HK-2 (cell line): Measurements from ENCODE around the gene PRSS57.
"Not testable (repeated sequence)": the region's sequence is repeated elsewhere in the genome, so short reads cannot be mapped to it uniquely, and the experiment has no call there.

Experiments
- DNase-seq: peaks from one replicate; pipeline ENCODE4 v3.0.0-alpha.2; 2018; ENCODE audit not compliant: unreplicated experiment

The PRSS57 gene

DNA sequence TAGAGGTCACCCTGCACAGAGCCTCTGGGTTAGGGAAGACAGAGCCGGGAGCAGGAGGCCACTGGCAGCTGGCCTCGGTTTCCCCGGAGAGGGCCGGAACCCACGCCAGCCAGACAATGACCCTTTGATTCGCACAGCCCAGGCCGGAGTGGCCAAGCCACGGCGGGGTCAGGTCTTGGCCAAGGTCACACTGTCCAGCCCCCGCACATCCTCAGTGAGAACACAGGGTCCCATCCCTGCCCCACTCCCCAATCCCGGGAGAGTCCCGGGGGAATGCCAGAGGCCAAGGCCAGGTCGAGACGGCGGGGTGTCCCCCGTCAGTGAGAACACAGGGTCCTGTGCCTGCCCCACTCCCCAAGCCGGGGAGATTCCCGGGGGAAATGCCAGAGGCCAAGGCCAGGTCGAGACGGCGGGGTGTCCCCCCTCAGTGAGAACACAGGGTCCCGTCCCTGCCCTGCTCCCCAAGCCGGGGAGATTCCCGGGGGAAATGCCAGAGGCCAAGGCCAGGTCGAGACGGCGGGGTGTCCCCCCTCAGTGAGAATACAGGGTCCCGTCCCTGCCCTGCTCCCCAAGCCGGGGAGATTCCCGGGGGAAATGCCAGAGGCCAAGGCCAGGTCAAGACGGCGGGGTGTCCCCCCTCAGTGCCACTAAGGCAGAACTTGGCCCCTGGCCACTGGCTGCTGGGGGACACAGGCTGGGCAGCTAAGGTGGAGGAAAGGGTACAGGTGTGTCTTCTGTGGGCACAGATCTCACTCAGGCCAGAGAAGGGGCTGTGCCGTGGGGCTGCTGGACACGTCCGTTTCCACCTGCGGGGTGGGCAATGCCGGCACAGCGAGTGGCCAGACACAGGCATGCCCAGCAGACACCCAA, 20.7 kb downstream of the PRSS57 start:
- no peak for DNase-seq

DNA sequence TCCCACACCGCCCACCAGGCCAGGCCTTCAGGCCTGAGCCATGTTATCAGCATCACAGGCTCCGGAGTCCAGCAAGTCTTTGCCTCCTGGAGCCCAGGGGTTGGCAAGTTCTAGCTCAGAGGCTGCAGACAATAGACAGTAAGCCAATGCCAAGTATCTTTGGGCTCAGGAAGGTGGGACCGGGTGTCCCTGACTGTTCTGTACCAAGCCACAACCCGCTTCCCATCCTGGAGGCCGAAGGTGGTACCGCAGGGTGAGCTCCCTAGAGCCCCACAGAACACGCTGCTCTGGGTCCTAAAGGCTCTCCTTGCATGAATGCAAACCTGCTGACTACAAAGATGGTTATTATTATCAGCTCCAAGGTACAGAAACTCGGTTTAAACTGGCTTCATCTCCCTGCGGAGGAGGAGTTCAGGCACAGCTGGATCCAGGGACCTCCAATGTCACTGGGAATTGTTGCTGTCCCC, 24.6 kb downstream of the PRSS57 start:
- DNase-seq = no peak

DNA sequence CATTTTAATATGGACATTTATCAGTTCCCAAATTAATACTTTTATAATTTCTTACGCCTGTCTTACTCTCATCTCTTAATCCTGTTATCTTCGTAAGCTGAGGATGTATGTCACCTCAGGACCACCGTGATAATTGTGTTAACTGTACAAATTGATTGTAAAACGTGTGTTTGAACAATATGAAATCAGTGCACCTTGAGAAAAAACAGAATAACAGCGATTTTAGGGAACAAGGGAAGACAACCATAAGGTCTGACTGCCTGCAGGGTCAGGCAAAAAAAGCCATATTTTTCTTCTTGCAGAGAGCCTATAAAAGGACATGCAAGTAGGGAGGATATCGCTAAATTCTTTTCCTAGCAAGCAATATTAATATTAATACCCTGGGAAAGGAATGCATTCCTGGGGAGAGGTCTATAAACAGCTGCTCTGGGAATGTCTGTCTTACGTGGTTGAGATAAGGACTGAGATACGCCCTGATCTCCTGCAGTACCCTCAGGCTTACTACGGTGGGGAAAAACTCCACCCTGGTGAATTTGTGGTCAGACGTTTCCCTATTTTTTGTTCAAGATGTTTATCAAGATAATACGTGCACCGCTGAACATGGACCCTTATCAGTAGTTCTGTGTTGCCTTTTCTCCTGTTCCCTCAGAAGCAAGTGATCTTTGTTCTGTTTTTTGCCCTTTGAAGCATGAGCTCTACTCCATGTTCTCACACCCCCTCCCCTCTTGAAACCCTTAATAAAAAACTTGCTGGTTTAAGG, 26.4 kb downstream of the PRSS57 start:
- DNase-seq = not testable (repeated sequence)

DNA sequence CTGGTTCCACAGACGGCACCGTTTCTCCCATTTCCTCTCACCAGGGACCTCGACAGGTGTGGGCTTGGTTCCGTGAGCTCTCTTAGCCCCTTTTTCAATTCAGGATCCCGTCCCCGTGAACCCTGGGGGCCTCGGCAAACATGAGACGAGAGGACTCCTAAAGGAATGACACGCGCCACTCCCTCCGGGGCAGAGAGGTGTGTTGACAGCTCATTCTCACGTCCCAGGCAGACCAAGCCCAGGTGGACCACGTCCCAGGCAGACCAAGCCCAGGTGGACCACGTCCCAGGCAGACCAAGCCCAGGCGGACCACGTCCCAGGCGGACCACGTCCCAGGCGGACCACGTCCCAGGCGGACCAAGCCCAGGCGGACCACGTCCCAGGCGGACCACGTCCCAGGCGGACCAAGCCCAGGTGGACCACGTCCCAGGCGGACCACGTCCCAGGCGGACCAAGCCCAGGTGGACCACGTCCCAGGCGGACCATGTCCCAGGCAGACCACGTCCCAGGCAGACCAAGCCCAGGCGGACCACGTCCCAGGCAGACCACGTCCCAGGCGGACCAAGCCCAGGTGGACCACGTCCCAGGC, 28.2 kb downstream of the PRSS57 start:
- DNase-seq = not testable (repeated sequence)

DNA sequence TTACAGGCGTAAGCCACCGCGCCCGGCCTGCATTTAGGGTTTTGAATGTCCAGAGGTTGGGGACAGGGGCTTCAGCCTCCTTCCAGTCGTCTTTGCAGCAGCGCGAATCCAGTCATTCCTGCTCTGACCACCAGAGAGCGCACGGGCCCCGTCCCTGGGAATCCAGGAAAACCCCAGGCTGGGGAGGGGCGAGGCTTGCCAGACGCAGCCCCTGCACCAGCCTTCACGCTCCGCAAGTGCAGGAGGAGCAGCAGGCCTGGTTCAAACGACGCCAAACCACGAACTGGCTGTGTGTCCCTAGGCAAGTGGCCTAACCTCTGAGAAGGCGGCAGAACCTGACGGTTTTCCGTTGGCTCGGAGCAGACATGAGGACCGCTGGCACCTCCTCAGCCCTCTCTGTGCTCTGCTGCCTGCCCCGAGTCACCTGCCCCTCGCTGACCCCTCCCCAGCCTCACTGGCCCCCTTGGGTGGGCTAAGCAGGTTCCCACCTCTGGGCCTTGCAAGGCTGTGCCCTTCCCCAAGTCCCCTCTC, 30.3 kb downstream of the PRSS57 start:
- peak; percentile 81 for DNase-seq

DNA sequence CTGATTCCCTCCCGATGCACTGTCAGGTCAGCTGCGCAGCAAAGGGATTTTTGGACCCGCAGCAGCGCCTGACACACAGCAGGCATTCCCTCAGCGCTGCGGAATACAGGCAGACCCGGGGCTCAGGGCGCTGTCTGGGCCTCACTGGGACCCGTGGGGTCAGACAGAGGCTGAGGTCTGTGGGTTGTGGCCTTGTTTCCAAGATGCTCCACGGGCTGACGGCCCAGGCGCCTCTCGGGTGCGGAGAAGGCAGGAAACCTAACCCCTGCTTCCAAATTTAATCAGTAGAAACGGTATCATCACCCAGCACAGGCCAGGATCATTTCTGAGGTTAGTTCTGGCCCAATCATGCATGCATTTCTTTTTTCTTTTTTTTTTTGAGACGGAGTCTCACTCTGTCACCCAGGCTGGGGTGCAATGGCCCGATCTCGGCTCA, 31.6 kb downstream of the PRSS57 start:
- DNase-seq = no peak

DNA sequence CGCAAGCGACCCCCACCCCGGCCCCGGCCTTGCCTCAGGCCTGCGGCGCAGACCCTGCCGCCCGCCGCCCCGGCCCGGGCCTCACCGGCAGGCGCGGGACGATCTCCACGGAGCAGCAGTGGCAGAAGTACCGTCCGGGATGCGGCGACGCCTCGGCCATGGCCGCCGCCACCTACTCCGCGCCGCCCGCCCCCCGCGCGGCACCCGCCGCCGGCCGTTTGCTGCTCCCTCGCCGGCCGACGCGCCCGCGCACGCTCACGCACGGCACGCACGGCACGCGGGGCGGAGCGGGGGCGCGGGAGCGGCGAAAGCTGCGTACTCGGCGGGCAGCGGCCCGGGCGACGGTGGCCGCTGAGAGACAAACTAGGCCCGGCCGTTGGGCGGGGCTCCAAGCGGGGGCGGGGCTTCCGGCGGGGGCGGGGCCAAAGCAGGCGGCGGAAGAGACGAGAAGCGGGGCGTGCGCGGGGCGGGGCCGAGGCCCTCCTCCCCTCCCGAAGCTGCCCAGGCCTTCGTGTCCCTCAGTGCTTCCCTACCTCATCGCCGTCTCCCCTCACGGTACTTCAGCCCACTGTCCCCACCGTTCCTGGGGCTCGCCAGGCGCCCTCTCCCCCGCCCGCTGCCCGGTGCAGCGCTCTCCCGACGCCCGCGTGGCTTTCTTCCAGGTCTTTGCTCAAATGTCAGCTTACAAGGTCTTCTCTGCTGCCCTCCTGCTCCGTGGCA, 32.1 kb downstream of the PRSS57 start, which contains the start of gene RNF126:
Gene RNF126 (minus strand): TSS at position 253 of the 720 bp plus-strand sequence. CDS start 93 bp downstream, at position 160.
- peak; percentile 97 for DNase-seq

DNA sequence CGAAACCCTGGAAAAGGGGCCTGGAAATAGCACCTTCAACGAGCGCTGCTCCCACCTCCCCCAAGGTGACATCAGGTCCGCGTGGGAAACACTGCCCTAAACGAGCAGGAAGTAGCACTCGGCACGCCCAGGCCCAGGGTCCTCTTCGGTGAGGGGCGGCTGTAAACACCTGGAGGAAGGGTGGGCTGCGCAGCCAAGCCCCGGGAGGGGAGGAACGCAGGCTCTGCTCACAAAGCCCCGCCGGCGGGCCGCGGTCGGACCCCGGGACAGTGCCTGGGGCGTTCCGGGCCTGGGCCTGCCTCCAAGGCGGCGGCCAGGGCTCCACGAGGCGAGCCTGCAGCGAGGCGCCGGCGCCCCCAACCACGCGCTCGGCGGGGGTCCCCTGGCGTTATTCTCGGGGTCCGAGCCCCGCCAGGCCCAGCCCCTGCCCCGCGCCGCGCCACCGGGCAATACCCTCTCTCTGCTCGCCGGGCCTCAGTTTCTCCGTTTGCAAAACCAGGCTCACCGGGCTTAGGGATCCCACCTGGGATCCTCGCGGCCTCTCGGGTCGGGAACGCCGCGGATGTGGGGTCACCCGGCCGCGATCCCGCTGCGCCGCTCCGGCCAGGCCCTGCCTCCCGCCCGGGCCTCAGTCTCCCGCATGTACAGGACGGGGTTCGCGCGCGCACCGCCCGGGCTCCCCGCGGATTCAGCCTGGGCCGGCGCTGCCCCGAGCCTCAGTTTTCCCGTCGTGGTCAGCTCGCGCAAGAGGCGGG, 32.9 kb downstream of the PRSS57 start:
- DNase-seq = peak; percentile 61

DNA sequence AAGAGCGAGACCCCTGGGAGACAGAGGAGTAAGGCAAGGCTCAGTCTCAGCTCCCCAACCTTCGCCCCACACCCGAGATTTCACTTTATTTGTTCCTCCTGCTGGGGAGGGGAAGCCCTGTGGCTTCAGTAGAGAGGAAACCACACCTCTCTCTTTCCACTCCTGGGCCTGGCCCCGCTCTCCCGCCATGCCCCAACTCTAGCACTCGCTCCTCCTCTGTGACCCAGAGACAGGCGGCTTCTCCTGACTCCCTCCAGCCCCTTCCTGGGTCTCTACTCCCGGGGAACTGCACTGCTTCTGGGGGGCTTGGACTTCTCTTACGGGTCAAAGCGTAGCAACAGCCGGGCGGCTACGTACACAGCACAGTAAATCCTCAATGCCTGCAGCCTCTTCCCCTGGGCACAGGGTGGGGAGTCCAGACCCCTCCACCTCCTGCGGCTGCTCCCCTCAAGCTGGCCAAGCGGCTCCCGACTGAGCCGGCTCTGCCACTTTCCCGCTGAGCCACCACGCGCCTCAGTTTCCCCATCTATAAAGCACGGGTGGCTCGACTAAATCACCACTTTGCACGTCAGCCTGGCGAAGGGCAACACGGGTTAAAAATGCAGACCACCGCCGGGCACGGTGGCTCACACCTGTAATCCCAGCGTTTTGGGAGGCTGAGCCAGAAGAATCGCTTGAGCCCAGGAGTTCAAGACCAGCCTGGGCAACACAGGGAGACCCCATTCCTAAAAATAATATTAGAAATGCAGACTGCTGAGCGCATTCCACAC, 33.6 kb downstream of the PRSS57 start:
- no peak for DNase-seq

DNA sequence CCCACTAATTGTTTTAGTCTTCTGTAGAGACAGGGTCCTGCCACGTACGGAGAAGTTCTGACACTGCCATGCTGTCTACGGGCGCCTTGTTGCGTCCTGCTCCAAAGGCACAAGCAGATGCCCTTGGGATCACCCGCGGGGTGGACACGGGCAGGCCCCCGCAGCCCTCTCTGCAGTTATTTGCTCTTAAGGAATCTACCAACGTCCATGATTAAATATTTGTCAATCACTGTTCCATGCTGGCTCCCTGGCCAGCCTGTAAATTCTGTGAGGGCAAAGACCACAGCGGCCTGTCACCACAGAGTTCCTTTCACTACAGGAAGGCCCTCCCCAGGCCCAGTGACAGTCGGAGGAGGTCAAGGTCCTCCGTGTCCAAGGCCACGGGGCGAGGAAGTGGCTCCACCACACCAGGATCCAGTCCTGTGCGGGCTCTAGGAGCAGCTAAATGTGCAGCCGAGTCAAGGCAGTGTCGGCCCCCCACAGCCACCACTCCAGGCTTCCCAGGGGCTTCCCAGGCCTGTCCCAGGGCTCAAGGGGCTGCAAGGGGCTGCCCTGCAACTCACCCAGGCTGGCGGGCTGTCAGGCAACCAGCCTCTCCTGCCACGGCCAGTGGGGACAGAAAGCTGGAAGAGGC, 34.3 kb downstream of the PRSS57 start:
- no peak for DNase-seq

DNA sequence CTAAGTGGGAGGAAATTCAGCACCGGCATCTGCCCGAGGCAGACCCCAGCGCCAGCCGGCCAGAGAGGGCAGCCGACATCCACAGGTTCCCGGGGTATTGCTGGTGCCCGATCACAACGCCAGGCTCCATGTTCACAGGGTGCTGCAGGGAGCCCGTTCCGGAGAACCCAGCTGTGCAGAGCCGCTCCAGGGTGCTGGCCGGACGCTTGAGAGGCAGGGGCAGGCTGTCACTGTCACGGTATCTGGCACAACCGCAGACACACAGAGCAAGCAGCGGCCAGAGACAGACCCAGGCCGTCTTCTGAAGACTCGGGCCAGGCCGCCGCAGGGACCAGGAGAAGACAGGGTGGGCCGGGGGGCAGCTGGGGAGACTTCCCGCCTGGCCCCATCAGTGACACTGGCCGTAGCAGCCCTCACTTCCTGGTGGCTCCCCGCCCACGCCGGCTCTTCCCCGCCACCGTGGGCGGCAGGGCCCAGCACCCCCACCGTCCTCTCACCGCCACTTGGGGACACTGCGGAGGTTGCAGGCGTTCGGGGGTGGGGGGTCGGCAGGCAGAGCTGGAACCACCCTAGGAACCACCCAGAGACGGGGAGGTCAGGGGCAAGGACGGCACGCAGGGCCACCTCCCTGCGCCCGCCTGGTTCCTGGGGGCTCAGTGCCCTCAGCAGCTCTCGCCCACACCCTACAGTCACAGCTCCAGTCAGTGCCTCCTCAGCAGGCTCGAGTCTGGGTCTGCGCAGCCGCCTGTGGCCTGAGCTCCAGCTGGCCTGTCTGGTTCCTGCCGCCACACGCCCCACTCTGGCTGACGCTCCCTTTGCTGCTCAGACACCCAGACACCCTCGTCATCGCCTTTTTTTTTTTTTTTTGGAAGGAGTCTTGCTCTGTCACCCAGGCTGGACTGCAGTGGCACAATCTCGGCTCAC, 36.1 kb downstream of the PRSS57 start:
- DNase-seq = no peak

DNA sequence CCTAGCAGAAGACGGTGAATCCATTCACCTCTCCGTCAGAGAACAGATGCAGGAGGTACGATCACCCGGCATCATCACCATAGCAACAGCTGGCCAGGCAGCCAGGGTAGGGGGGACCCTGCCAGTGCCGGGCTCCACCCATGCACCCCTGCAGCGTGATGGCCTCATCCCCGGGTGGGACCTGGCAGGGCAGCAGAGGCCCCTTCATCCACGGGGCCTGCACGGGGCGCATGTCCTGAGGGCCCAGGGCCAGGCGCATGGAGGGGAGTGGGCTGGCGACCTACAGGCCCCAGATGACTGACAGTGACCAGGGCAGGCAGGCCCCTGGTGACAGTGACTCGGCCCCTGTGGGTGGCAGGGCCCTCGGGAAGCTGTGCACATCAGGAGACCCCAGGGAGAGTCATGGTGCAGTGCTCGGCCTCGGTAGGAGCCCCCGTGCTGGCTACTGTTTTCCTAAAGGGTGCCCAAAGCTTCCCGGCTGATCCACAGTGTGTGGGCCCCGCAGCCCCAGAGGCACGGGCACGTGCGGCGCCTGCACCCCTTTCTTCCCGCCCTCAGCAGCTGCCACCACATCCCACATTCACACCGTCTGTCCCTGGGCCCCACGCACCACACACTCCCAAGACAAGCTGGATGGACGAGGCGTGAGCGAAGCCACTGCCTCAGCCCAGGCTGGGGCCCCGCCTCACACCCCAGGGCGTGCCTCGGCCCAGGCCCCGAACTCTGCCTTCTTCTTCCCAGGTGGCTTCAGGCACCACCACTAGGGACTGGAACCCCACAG, 37.0 kb downstream of the PRSS57 start:
- no peak for DNase-seq

DNA sequence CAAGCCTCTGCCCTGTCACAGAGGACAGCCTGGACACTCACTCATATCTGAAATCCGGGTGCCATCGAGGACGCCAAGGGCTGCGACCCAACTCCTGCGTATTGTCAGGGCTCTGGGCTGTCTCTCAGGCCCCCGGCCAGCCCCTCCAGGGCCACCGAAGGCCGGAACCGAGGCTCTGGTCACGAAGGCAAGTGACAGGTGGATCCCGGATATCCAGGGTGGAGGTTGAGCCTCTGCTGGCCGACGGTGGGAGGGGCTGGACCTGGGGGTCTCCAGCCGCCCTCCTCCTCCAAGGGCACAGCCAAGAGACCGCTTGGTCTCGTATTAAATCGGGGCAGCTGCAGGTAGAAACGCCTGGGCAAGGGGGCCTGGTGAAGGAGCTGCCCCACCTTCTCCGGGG, 37.6 kb downstream of the PRSS57 start:
- no peak for DNase-seq

DNA sequence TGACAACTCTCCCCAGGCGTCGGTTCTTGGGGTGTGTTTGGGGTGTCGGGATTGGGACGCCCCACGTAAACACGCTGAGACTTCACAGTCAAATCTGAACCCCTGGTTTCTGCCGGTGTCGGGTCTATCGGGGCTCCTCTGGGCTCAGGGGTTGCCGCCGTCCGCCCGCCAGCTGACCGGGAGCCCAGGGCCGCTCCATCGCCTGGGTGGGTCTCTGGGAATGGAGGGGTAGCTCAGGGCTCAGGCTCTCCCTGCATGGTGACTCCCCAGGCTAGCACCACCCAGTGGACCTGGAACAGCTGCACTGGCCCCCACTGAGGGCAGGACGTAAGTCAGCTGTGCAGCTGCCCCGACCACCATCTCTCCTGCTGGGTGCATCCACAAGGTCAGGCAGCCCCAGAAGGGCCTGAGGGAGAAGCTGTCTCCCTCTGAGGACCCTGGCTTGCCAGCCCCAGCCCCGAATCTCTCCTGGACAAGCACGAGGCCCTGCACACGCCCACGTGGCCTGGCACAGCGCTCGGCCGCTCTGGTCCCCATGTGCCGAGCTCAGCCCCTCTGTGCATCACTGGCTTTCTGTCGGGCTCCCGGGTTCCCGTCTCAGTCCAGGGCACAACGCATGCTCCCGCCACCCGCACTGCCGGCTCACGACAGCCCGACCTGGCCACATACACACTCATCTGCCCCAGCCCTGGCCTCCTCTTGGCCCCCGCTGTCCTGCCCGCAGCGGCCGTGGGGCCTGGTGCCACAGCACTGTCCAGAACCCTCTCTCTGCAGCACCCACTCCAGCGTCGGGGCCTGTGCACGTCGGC, 38.3 kb downstream of the PRSS57 start:
- no peak for DNase-seq

DNA sequence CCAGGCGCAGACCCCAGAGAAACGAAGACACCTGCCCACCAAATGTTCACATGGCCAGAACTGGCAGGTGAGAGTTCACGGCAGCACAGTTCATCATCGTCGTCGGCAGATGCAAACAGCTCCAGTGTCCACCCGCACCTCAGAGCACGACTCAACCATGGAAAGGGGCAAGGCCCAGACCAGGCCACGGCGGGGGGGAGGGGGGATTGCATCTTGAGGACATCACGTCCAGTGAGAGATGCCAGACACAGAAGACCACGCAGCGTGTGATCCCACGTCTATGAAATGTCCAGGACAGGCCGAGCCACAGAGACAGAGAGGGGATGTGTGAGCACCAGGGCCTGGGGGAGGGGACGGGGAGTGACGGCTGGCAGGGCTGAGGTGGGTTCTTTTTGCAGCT, 39.6 kb downstream of the PRSS57 start:
- DNase-seq = no peak

DNA sequence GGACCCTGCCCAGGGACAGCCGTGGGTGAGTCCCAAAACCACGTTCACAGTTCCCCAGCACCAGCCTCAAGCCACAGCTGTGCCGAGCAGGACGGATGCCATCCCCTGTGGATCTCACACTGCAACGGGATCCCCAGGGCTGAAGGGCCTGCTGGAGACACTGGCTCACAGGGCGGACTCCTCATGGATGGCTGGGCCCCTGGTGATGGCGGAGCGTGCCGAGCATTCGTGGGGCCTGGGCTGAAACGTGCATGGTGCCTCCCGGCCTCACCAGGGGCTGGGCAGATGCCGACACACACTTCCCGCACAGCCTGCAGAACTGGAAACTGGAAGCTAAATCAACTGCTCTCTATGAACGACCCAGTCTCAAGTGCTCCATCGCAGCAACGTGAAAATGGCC, 41.8 kb downstream of the PRSS57 start:
- DNase-seq = no peak
